Stimulated activated CD4-positive, alpha-beta T cell treated with anti-CD3 and anti-CD28 coated beads, Interleukin-1b, Interleukin-23, amount 100 ng/mL, for 1 hour (primary cell): Measurements from ENCODE around the gene DNAH5.

Source experiments
- DNase-seq, 2 donors: peaks; one replicate each; pipeline ENCODE4 v3.0.0-alpha.2; 2020; ENCODE audit warnings: low read depth in 2 of 2

The DNAH5 gene

DNA sequence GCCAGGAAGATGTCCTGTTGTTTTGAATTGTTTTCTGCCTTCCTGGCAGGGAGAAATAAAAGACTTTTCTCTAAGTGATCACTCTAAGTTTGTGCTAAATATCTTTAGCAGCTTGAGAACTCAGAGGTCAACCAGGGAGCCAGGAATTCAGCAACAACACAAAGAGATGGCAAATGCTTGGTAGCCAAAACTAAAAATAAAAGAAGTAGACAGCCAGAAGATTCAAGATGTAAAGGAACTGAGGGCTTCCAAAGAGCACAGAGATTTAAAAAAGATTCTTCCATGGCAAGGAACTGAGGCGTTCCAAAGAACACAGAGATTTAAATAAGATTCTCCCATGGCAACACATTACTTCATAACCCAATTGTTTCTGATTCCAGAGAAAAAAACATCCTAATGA, 9.6 kb downstream of the DNAH5 start:
- DNase-seq, result no peak

DNA sequence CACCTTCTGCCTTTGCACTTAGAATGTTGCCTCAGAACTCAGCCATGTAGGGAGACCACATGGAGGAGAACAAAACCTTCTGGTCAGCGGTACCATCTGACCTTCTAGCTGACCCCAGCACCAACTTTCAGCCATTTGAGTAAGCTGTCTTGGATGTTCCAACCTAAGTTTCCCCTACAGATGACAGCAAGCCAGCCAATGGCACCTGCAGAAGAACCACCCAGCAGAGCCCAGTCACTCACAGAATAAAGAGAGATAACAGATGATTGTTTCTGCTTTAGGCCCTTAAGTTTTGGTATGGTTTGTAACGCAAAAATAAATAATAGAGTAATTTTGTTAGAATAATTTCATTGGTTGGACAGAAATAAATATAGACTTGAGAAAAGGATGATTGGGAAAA, 10.4 kb downstream of the DNAH5 start:
- no peak for DNase-seq

DNA sequence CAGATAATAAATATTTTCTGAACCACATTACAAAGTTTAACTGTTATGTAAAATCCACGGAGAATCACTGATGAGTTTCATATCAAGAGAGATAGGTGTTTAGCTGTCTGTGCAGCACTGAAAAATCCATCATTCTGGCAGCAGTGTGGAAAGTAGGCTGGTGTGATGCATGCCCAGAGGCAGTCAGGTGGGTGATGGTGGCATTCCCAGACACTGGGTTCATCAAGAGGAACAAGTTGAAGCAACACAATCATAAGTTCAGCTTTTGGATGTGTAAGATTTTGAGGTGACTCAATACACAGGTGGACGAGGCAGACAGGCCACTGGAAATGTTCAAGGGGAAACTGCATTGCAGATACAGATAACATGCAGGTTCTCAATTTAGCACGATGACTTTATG, 11.9 kb downstream of the DNAH5 start:
- DNase-seq, result no peak

DNA sequence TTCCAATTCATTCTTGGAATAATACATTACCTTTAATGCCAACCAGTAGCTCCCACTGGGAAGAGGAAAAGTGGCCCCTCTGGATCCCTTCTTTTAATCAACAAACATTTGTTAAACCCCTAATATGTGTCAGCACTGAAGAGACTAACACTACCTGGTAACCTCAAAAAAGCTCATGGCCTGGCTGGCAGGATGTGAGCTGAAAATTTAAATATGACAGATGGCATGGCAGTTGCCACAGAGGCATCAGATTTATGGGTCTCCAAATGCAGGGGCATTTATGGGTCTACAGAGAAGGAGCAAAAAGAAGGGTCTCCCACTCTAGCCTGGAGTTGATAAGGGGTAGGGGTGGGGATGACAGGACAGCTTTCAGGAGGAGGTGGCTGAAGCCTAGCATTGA, 12.5 kb downstream of the DNAH5 start:
- no peak for DNase-seq

DNA sequence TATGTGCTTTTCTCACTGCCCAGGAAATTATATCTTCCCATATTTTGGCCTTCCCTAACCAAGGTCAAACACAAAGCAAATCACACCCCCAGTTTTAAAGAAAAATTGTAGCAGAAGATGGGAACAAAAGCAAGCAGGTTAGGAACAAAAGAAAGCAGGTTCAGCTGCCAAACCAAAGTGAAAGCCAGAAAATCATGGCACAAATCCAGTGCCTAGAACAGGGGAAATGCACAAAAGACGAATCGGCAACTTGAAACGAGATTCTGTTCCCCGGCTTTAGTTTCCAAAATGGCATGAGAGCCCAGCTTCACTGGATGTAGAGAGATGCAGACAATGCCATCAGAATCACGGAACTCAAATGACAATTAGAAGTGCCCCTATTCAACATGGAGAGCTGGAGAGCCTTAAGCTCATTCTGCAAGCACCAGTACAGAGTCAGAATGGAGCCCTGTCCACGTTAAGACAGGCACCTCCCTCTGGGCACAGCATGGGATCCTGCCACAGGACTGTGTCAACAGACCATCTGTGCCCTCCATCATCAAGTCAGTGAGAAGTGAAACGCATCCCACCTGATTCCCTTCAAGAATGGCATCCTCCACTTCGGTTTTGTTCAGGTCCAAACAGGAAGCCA, 13.8 kb downstream of the DNAH5 start:
- DNase-seq, result no peak

DNA sequence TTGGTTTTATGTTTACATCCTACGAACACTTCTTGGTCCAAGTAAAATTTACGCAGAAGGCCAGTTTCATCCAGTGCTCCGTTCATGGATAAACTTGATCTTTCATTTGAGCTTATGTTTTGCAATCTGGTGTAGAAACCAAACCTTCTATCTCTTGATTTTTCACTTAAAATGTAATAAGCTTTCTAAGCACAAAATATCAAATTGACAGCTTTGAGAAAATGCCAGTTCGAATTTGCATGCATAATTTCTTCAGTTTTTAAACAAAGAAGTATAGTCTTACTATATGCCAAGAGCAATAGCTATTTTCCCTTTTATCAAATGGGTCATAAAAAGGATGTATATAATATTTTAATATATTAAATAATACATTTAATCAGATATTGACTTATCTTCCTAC, 17.8 kb downstream of the DNAH5 start:
- no peak for DNase-seq

DNA sequence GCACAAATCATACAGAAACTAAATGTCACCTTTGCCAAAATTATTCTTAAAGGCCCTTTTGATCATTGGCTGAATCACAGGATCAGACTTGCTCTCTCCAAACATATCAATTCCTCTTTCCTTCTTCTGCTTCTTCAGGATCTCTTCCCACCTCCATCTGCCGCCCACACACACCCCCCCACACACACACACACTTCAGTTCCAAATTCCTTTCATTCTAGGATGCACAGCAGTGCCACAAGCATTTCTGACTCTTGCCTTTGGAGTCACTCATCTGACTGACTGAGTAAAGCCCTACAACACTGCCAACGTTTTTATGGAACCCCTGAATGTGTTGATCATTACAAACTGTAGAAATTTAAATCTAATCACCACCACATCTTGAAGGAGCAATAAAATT, 22.9 kb downstream of the DNAH5 start:
- DNase-seq, result no peak

DNA sequence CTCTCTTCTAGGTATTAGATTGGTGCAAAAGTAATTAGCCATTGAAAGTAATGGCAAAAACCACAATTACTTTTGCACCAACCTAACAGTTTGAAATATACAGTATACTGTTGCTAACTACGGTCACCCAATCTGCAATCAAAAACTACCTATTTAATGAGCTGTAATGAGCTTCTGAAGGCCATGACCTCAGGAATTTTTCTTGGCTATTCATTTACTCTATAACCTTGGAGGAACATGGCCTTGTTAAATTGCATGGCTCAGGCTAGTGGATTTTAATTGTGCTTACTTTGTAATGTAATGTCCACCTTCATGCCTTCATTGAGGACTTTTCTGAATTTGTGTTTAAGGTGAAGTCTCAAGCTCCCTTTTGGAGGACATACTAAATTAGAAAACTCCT, 24.7 kb downstream of the DNAH5 start:
- no peak for DNase-seq

DNA sequence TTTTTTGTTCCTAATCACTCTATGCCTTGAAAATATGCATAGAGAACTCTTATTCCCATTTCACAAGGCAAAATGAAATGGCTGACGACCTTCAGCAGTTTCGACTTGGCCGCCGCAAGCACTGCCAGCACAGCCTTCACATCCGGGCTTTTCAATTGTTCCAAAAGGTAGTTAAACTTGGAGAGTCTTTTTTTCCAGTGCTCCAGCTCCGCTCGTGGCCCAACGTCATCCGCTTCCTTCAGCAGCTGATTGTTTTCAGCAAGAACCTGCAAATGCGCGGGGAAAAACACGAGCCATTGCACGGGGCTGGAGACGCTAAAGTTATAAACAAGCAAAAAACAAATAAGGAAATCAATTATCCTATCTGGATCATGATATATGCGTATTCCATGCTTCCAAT, 25.4 kb downstream of the DNAH5 start:
- no peak for DNase-seq

DNA sequence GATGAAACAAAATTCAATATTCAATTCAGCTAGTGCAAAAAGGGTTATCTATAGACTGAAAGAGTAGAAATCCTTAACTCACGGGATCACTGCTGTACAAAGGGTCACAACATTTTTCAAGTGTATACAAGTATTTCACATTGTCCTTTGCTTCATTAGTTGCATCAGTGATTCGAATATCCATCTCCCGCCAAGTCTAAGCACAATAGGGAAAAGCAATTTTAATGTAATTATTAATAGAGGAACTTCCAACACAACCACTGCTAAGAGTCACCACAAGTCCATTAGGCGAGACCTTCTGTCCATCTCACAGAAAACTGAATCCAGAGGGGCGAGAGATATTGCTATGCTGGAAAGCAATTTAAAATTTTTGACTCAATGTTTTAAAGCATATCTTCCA, 27.4 kb downstream of the DNAH5 start:
- DNase-seq, result no peak

DNA sequence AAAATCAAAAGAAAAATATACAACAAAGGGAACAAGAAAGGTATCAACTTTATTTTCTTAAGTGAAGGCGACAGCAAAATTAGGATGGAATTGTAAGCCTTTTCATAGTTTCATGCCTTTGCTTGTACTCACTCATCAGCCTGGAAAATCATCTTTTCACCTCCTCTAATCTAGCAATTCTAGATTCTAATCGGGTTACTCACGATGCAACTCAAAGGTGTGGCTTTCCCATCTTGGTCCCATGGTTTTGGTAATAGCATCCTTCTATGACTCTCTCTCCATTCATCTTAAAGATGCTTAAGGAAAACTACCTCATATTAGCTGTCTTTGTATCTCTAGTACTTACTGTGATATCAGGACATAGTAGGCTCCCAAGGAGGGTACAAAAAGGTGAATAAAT, 30.5 kb downstream of the DNAH5 start:
- no peak for DNase-seq

DNA sequence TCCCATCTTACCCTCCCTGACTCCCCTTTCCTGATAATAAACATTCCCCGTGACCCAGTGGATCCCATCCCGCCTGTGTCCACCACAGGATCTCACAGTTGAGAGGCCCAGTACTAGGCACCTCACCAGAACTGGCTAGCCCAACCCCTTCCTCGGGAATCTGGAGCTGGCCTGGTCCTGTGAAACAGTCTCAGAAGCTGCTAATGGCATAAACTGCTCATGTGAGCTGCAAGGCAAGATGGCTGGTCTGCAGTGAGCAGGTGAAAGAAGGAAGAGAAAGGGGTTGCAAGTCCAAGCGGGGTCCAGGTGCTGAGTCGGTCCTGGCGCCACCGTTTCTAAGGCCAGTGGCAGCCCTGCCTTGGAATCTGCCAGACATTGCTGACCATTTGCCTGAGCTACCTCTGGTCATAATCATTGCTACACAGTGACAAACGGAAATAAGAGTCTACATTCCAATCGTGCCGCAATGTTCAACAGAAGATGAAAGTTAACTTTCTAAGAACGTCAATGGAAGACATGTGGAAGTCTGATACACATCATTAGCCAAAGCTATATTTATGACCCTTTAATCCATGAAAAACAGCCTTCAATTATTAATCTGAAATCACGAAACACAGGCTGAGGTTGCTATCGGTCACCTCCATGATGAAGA, 33.7 kb downstream of the DNAH5 start:
- no peak for DNase-seq

DNA sequence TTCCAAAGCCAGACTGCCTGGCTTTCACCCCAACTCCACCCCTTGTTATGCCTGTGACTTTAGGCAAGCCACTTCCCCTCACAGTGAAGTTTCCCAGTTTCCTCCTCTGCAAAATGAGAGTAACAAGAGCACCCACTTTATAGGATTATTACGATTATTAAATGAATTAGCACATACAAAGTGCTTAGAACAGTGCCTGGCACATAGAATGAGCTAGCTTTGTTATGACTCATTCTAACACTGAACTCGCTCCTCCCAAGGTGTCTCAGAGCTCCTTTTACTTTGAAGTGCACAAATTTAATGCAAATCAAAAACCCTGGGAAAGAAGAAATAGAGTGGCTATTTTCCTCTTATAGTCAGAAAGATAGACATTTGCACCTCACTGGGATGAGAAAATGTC, 34.3 kb downstream of the DNAH5 start:
- DNase-seq, result no peak

DNA sequence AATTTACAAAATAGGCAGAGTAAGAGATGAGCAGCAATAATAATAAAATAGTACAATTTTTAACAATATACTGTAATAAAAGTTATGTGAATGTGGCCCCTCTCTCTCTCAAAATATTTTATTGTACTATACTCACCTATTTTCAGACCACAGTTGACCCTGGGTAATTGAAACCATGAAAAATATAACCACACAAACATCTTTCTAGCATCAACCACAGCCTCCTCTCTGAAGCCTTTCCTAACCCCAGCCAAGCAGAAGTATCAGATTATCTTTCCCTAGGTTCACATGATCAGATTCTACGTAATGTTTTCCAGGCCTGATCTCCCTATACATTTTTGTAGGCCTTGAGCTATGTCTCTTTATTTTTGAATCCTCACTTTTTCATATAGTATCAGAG, 35.2 kb downstream of the DNAH5 start:
- no peak for DNase-seq

DNA sequence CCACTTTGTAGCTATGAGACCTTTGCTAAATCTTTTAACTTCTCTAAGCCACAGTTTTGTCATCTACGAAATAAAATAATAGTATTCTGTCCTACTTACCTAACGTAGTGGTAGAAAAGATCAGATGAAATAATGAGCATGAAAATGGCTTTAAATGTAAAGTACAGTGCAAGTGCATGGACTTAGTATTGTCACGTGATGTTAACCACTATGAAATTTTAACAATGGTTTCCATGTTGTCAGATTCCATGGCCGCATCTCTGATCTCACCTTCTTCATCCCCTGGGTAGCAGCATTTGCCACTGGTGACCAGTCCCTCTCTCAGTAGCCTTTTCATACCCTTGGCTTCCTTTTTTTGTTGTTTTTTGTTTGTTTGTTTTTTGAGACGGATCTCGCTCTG, 45.9 kb downstream of the DNAH5 start:
- no peak for DNase-seq

DNA sequence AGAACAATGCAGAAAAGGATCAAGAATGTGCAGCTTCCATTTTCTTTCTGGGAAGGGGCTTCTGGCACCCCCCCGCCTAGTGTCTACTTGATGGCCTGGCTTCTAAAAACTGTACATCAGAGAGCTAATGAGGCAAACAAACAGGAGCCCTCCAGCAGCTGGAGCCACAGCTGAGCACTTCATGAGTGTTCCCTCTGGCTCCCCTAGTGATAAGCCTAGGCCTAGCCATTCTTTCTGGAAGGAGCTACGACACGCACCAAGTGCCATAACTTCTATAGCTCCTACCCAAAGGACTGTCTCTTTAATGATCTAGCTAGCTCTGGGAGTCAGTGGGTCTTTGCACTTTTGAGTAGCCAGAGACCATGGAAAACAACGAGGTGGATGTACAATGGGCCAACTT, 66.1 kb downstream of the DNAH5 start:
- DNase-seq, result no peak

DNA sequence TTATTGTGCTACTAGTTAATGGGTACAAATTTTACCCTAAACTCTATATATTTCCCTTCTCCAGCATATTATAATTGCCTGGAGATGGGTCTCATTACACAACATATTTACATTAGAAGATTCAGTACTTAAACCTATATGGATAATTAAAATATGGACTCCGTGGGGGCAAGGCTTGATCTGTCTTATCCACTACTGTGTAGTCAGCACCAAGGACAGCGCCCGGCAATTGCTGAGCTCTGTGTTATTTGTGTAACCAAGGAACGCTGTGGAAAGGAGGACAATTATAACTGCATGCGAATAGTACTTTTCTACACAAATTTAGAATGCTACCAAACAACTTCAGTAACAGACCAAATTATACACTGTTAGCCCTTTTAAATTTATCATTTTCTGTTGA, 77.7 kb downstream of the DNAH5 start:
- DNase-seq, result no peak

DNA sequence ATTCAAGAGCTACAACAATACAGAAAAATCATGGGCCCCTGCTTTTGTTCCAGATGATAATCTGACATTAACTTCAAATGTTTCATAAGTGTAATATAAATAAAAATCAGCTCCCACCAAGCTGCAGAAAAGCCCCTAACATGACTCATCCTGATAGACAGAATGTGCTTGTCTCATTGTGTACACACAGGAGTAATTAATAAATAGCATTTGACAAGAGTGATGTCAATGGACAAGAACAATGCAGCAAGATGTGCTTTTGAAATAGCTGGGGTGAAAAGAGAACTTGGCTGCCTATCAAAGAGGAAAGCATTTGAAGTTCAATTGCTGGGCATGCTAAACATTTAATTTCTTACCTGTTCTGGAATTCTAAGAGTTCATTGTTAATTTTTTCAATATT, 79.2 kb downstream of the DNAH5 start:
- DNase-seq, result no peak

DNA sequence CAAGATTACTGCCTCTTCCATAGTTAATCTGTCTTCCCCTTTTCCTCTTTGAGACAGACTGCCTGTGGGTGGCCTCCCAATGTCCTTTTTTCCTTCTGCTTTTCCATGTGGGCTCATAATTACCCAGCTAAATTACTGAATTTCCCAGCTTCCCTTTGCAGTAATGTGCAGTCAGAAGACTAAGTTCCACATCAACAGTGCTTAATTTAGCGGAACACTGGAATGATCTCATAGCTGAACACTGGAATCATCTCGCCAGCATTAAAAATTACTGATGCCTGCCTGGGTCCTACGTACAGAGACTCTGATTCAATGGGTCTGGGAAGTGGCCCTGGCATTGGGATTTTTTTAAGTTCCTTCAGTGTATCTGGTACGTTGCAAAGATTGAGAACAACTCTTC, 84.3 kb downstream of the DNAH5 start:
- DNase-seq, result no peak

DNA sequence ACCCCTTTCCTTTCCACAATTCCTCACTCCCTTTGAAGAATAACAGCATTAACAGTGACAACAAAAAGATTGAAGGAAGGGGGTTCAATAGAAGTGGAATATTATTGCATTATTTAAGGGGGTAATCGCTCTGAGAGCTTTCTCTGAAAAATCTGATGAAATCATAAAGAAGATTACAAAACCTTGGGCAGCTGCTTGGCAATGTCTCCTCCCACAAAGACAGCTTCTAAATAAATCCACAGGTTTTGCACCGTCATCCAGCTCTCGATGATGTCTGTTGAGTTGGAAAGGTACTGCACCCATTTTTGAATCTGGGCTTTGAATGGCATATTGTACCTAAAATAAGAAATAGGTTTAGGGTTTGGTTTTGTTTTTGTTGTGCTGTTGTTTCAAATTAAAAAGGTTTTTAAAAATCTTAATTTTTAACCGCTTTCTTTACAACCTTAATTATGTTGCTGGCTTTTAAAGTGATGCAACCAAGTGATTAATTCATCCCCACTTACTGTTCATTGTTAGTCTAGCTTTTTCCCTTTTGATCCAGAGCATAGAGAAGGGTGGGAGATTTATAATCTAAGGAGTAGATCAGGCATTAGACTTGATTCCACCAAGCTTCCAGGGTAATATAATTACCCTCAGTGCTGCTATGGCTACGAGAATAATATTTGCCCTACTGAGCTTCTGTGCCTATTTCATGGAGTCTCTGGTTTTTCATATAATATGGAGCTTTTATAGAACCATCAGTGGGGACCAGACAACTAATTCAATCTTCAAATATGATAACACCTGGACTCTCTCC, 85.0 kb downstream of the DNAH5 start:
- no peak for DNase-seq

DNA sequence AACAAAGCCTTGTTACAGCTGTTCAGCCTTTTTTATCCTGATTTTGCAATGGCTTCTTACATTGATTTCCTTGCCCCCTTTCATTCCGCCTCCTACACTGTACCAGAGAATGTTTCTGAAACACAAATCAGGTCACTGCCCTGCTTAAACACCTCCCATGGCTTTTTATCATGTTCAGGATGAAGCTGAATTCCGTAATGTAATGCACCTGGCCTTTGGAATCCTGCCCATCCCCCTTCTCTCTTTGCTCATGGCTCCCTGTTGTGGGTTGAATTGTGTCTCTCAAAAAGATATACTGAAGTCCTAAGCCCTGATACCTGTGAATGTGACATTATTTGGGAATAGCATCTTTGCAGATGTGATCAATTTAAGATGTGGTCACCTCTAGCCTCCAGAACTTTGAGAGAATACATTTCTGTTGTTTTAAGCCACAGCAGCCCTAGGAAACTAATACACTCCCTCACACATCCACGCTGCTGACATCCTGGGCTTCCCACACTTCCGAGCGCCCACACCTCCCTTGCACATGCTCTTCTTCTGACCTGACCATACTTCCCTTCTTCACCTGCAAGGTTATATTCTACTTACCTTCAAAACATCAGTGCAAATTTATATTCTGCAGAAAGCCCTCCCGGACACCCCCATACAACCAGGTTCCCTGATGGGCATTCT, 101.2 kb downstream of the DNAH5 start:
- no peak for DNase-seq

DNA sequence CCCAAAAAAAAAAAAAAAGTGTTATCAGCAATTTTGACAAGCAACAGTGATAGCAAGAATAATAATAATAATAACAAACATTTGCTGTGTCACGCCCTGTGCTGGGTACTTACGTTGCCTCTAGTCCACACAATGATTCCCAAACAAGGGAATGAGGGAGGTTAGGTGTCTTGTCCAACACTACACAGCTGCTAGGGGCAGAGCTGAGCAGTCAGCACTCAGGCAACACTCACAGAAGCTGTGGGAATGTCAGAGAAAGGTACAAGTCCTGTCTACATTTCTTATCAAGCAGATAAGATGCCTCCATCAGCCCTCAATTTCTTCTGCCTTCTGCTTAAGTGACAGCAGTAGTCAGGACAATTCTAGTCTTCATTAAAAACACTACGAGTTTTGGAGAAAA, 111.0 kb downstream of the DNAH5 start:
- no peak for DNase-seq

DNA sequence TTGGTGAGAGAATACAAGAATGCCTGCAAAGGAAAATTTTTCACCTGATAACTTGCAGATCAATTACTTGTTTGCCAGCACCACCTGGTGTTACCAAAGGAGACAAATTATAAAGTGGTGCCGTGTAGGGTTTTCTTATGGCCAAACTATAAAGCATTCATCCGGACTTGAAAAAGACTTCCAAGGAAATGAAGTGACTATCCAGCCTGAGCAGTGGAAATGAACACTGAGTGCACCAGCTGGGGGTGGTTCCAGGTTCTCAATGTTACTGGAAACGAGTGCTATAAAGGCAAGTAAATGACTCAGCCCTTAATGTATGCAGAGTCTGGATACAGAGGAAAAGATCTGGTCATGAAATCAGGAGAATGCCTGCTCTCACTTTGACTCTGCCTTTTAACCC, 113.1 kb downstream of the DNAH5 start:
- no peak for DNase-seq
